SK-N-SH (cell line): Measurements from ENCODE around the gene TRPM3. TPM values are rescaled to one million over a fixed set of nuclear protein-coding genes. Genes with fewer than 3 reads are reported as not detected.

Experiments
- CTCF ChIA-PET: fragments of 300-600, 350-600 bp; formaldehyde crosslinking; extraction: SDS; loops from one replicate; lab custom pipeline; 2021; lab: Yijun Ruan, JAX
- POLR2A ChIA-PET: fragments of 350-600 bp; sonication (Branson Sonifier 250); formaldehyde crosslinking; extraction: SDS; loops from one replicate; lab custom pipeline; 2020; ENCODE audit warnings: antibody characterized with exemption, inconsistent platforms; lab: Yijun Ruan, JAX
- DNase-seq: peaks from one replicate; pipeline ENCODE4 v3.0.0; 2012
- H2AFZ ChIP-seq: fragments of 200-600 bp; sonication (generic); 2 replicates; pipeline ENCODE4 v1.8.1; 2016; ENCODE audit warnings: antibody characterized with exemption, mild to moderate bottlenecking, low read depth
- H3F3A ChIP-seq: fragments of 200-600 bp; sonication (generic); replicated peaks from 2 replicates; pipeline ENCODE3; 2016; ENCODE audit warnings: antibody characterized with exemption, mild to moderate bottlenecking; ENCODE audit not compliant: insufficient read depth
- H3K27ac ChIP-seq, 2 experiments: fragments of 200-500 bp in 1 of 2; fragments of 200-600 bp in 1 of 2; sonication (Bioruptor generic) in 1 of 2; sonication (generic), shearing (Covaris generic) in 1 of 2; 2 replicates each; pipeline versions ENCODE4 v1.5.1 to v1.6.1; 2014 to 2016; ENCODE audit warnings: low read depth in 2 of 2, inconsistent platforms in 1 of 2, low read length in 1 of 2, mild to moderate bottlenecking in 1 of 2, mixed read lengths in 1 of 2
- H3K27me3 ChIP-seq: fragments of 200-600 bp; sonication (generic), shearing (Covaris generic); 2 replicates; pipeline ENCODE4 v1.6.1; 2016; ENCODE audit warnings: mixed run types; ENCODE audit not compliant: insufficient read depth
- H3K36me3 ChIP-seq, 2 experiments: fragments of 200-500 bp in 1 of 2; fragments of 200-600 bp in 1 of 2; sonication (Bioruptor generic) in 1 of 2; sonication (generic) in 1 of 2; replicated peaks in 1 of 2; 2 replicates each; pipeline versions ENCODE3 to v1.5.1; 2014 to 2016; ENCODE audit warnings: low read length in 1 of 2, mild to moderate bottlenecking in 1 of 2; ENCODE audit not compliant: insufficient read depth in 2 of 2, control insufficient read depth in 1 of 2
- H3K4me1 ChIP-seq, 2 experiments: fragments of 200-500 bp in 1 of 2; fragments of 200-600 bp in 1 of 2; sonication (Bioruptor generic) in 1 of 2; sonication (generic), shearing (Covaris generic) in 1 of 2; 2 replicates each; pipeline versions ENCODE4 v1.5.1 to v1.6.1; 2014 to 2016; ENCODE audit warnings: low read depth in 1 of 2, low read length in 1 of 2, mixed run types in 1 of 2; ENCODE audit not compliant: insufficient read depth in 2 of 2, control insufficient read depth in 1 of 2
- H3K4me2 ChIP-seq: fragments of 200-600 bp; sonication (generic), shearing (Covaris generic); 2 replicates; pipeline ENCODE4 v1.6.1; 2017; ENCODE audit warnings: mixed run types
- H3K4me3 ChIP-seq, 2 experiments: fragments of 200-500 bp in 1 of 2; fragments of 200-600 bp in 1 of 2; sonication (Bioruptor generic) in 1 of 2; sonication (generic), shearing (Covaris generic) in 1 of 2; 2 replicates each; pipeline versions ENCODE4 v1.5.1 to v1.8.1; 2014 to 2016; ENCODE audit warnings: low read depth in 2 of 2, inconsistent platforms in 1 of 2, low read length in 1 of 2, mild to moderate bottlenecking in 1 of 2, mixed read lengths in 1 of 2, moderate library complexity in 1 of 2
- H3K79me2 ChIP-seq: fragments of 200-600 bp; sonication (generic); 2 replicates; pipeline ENCODE4 v1.8.1; 2017; ENCODE audit warnings: mild to moderate bottlenecking; ENCODE audit not compliant: insufficient read depth
- H3K9ac ChIP-seq: fragments of 200-600 bp; sonication (generic); 2 replicates; pipeline ENCODE4 v1.6.1; 2017; ENCODE audit warnings: mixed run types
- H3K9me2 ChIP-seq: fragments of 200-600 bp; sonication (generic); 2 replicates; pipeline ENCODE4 v1.6.1; 2017; ENCODE audit warnings: mixed run types
- H3K9me3 ChIP-seq: fragments of 200-600 bp; sonication (generic); 2 replicates; pipeline ENCODE4 v1.6.1; 2017; ENCODE audit warnings: mixed run types, mild to moderate bottlenecking, moderate library complexity
- H4K20me1 ChIP-seq: fragments of 200-600 bp; sonication (generic); 2 replicates; pipeline ENCODE4 v1.6.1; 2017; ENCODE audit warnings: mild to moderate bottlenecking, mixed run types; ENCODE audit not compliant: insufficient read depth
- EP300 ChIP-seq, 2 experiments: IDR thresholded peaks; 2 replicates each; pipeline versions ENCODE4 v1.4.0 to v1.6.1; 2012; ENCODE audit warnings: borderline replicate concordance in 1 of 2, low read depth in 1 of 2, low read length in 1 of 2
- EZH2phosphoT487 ChIP-seq: fragments of 200-600 bp; sonication (generic); IDR thresholded peaks from 2 replicates; pipeline ENCODE4 v1.6.1; 2017; ENCODE audit warnings: low read depth, mixed run types, mild to moderate bottlenecking, antibody characterized with exemption, moderate library complexity, borderline replicate concordance
- FOSL2 ChIP-seq: IDR thresholded peaks from 2 replicates; pipeline ENCODE4 v1.4.0; 2012; ENCODE audit warnings: low read depth, mild to moderate bottlenecking, moderate library complexity, borderline replicate concordance
- FOXJ3 ChIP-seq: sonication (generic); formaldehyde crosslinking; IDR thresholded peaks from 2 replicates; pipeline ENCODE4 v1.5.1; 2020; ENCODE audit warnings: mild to moderate bottlenecking, missing genetic modification reagents
- GATA2 ChIP-seq: sonication (generic); formaldehyde crosslinking; IDR thresholded peaks from 2 replicates; pipeline ENCODE4 v1.5.0; 2020; ENCODE audit warnings: mild to moderate bottlenecking, missing genetic modification reagents
- MEF2A ChIP-seq: IDR thresholded peaks from 2 replicates; pipeline ENCODE4 v1.4.0; 2012; ENCODE audit warnings: low read depth, borderline replicate concordance
- MXI1 ChIP-seq: IDR thresholded peaks from 2 replicates; pipeline ENCODE4 v1.6.1; 2012; ENCODE audit warnings: mild to moderate bottlenecking, low read depth, low read length, improper control_type of control experiment
- RAD21 ChIP-seq: IDR thresholded peaks from 2 replicates; pipeline ENCODE4 v1.6.1; 2012; ENCODE audit warnings: mild to moderate bottlenecking, low read length
- RFX5 ChIP-seq: IDR thresholded peaks from 2 replicates; pipeline ENCODE4 v1.6.1; 2012; ENCODE audit warnings: mild to moderate bottlenecking, improper control_type of control experiment, low read length
- SMC3 ChIP-seq: IDR thresholded peaks from 2 replicates; pipeline ENCODE4 v1.6.1; 2012; ENCODE audit warnings: low read depth, low read length, improper control_type of control experiment
- TAF1 ChIP-seq: IDR thresholded peaks from 2 replicates; pipeline ENCODE4 v1.6.1; 2012; ENCODE audit warnings: low read depth, mild to moderate bottlenecking, low read length, moderate library complexity, borderline replicate concordance
- TEAD4 ChIP-seq: IDR thresholded peaks from 2 replicates; pipeline ENCODE4 v1.4.0; 2012; ENCODE audit warnings: mild to moderate bottlenecking, borderline replicate concordance; ENCODE audit not compliant: insufficient read depth
- WGBS: methylation state at CpG from one replicate; pipeline ENCODE4 v1.1.6; 2017; ENCODE audit warnings: low lambda C conversion rate; 5-methylcytosine and 5-hydroxymethylcytosine counted together
- polyA plus RNA-seq, 3 experiments: library from polyadenylated mRNA; depleted of rRNA; stranded (reverse); fragments of >200 nt; gene quantifications; 2 replicates each; pipeline ENCODE4 v1.2.3, GENCODE V29; 2012
- TF ChIP-seq, protein P1 (sequence below): fragments of 150-350 bp; IDR thresholded peaks from 2 replicates; pipeline ENCODE4 v1.6.1; 2017; ENCODE audit warnings: antibody characterized with exemption, low read length, low read depth, borderline replicate concordance
- TF ChIP-seq, protein P2 (sequence below): IDR thresholded peaks from 2 replicates; pipeline ENCODE4 v1.6.1; 2012; ENCODE audit warnings: mild to moderate bottlenecking, low read depth, low read length, moderate library complexity
- TF ChIP-seq, protein P3 (sequence below): IDR thresholded peaks from 2 replicates; pipeline ENCODE4 v1.4.0; 2012; ENCODE audit warnings: low read depth, borderline replicate concordance
- TF ChIP-seq, protein P4 (sequence below): fragments of 150-350 bp; IDR thresholded peaks from 2 replicates; pipeline ENCODE4 v1.6.1; 2016; ENCODE audit warnings: mild to moderate bottlenecking, low read depth, low read length
- TF ChIP-seq, protein P5 (sequence below): fragments of 200-600 bp; sonication (generic); IDR thresholded peaks from 2 replicates; pipeline ENCODE4 v1.6.1; 2017; ENCODE audit warnings: antibody characterized with exemption, mild to moderate bottlenecking, moderate library complexity

TRPM3 gene
- polyA plus RNA-seq, 1 of the 3 experiments (the other 2 are of a cell fraction) = not detected

DNA sequence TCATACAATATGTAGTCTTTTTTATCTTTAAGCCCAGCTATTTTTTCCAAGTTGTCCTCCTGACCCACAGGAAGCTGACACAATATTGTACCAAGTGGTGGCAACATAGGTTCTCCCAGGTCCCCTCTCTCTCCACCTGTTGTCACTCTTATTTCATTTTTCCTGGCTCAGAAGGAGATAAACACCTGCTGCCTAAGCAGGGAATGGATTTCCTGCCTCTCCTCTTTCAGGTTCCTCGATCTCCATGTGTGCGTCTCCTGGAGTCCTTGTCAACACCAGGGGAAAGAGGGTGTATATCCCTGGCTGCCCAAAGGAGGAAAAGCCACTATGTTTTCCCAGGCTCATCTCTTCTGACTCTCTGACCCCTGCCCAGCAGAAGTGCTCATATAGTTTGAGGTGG lies 625.2 kb downstream of the TRPM3 start:
- Histone ChIP-seq H3K9me2 (no peaks in the 10 kb centered on the region), H3K4me1 (no peaks in the 10 kb centered on the region), H3F3A (no peaks in the 10 kb centered on the region), H3K4me2 (no peak overlapping the region), H2AFZ (no peak overlapping the region)
- no peak for DNase-seq
- TF ChIP-seq, protein P1, sequence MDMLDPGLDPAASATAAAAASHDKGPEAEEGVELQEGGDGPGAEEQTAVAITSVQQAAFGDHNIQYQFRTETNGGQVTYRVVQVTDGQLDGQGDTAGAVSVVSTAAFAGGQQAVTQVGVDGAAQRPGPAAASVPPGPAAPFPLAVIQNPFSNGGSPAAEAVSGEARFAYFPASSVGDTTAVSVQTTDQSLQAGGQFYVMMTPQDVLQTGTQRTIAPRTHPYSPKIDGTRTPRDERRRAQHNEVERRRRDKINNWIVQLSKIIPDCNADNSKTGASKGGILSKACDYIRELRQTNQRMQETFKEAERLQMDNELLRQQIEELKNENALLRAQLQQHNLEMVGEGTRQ = no peak
- TF ChIP-seq RAD21 (no peak), EP300 (IDR thresholded peaks at IDR 0.05; ENCODE audit: borderline replicate concordance in 1 of 2, low read depth in 1 of 2, low read length in 1 of 2) (no peak), EZH2phosphoT487 (no peak), MEF2A (no peak), RFX5 (no peak), MXI1 (no peak), TAF1 (no peak), TEAD4 (no peak), GATA2 (CRISPR knock-in tag) (no peak), FOXJ3 (CRISPR knock-in tag) (no peak), SMC3 (no peak), FOSL2 (no peak)
- TF ChIP-seq, protein P2, sequence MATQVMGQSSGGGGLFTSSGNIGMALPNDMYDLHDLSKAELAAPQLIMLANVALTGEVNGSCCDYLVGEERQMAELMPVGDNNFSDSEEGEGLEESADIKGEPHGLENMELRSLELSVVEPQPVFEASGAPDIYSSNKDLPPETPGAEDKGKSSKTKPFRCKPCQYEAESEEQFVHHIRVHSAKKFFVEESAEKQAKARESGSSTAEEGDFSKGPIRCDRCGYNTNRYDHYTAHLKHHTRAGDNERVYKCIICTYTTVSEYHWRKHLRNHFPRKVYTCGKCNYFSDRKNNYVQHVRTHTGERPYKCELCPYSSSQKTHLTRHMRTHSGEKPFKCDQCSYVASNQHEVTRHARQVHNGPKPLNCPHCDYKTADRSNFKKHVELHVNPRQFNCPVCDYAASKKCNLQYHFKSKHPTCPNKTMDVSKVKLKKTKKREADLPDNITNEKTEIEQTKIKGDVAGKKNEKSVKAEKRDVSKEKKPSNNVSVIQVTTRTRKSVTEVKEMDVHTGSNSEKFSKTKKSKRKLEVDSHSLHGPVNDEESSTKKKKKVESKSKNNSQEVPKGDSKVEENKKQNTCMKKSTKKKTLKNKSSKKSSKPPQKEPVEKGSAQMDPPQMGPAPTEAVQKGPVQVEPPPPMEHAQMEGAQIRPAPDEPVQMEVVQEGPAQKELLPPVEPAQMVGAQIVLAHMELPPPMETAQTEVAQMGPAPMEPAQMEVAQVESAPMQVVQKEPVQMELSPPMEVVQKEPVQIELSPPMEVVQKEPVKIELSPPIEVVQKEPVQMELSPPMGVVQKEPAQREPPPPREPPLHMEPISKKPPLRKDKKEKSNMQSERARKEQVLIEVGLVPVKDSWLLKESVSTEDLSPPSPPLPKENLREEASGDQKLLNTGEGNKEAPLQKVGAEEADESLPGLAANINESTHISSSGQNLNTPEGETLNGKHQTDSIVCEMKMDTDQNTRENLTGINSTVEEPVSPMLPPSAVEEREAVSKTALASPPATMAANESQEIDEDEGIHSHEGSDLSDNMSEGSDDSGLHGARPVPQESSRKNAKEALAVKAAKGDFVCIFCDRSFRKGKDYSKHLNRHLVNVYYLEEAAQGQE = no peak
- TF ChIP-seq, protein P3, sequence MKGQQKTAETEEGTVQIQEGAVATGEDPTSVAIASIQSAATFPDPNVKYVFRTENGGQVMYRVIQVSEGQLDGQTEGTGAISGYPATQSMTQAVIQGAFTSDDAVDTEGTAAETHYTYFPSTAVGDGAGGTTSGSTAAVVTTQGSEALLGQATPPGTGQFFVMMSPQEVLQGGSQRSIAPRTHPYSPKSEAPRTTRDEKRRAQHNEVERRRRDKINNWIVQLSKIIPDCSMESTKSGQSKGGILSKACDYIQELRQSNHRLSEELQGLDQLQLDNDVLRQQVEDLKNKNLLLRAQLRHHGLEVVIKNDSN = no peak
- TF ChIP-seq, protein P4, sequence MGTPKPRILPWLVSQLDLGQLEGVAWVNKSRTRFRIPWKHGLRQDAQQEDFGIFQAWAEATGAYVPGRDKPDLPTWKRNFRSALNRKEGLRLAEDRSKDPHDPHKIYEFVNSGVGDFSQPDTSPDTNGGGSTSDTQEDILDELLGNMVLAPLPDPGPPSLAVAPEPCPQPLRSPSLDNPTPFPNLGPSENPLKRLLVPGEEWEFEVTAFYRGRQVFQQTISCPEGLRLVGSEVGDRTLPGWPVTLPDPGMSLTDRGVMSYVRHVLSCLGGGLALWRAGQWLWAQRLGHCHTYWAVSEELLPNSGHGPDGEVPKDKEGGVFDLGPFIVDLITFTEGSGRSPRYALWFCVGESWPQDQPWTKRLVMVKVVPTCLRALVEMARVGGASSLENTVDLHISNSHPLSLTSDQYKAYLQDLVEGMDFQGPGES = no peak
- TF ChIP-seq, protein P5, sequence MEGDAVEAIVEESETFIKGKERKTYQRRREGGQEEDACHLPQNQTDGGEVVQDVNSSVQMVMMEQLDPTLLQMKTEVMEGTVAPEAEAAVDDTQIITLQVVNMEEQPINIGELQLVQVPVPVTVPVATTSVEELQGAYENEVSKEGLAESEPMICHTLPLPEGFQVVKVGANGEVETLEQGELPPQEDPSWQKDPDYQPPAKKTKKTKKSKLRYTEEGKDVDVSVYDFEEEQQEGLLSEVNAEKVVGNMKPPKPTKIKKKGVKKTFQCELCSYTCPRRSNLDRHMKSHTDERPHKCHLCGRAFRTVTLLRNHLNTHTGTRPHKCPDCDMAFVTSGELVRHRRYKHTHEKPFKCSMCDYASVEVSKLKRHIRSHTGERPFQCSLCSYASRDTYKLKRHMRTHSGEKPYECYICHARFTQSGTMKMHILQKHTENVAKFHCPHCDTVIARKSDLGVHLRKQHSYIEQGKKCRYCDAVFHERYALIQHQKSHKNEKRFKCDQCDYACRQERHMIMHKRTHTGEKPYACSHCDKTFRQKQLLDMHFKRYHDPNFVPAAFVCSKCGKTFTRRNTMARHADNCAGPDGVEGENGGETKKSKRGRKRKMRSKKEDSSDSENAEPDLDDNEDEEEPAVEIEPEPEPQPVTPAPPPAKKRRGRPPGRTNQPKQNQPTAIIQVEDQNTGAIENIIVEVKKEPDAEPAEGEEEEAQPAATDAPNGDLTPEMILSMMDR = no peak
- TF ChIP-seq, all 33 proteins: peak for 0
- H3K27me3 ChIP-seq = no peaks in the 10 kb centered on the region
- ChIA-PET POLR2A (no interaction called here), CTCF (interaction anchor here (1.2 kb wide), 1 partner anchor 13 kb away, joined by 6 read pairs; no protein-coding TSS in a partner anchor)
- H3K9ac ChIP-seq = no peak overlapping the region
- no peaks in the 10 kb centered on the region for H4K20me1 ChIP-seq
- no peaks in the 10 kb centered on the region for H3K9me3 ChIP-seq
- WGBS = 93% methylated on average over 2 of the region's 2 CpGs
- H3K79me2 ChIP-seq = no peaks in the 10 kb centered on the region
- no peak overlapping the region for H3K27ac ChIP-seq
- no peak overlapping the region for H3K4me3 ChIP-seq
- H3K36me3 ChIP-seq = no peaks in the 10 kb centered on the region
